ENCODE results near the gene FGFR2. TPM values are rescaled to one million over a fixed set of nuclear protein-coding genes. Genes with fewer than 3 reads are reported as not detected.

Gene FGFR2
- total RNA-seq, 6 donors from 2014 or later: 36.7 to 83.7 (median 64.1) TPM

GRCh38 chr10:121531076-121531829 is 67.0 kb downstream of the FGFR2 start:
- peaks cover 0 to 3% (median 0%) of the 10 kb centered on the region in 4 donors for H3K4me1 ChIP-seq
- no peaks in the 10 kb centered on the region for H3K36me3 ChIP-seq
- 53 to 61% methylated on average over 9 to 13 of the region's 13 CpGs for WGBS, 2 donors
- no peaks in the 10 kb centered on the region for H3K9me3 ChIP-seq
- H3K4me3 ChIP-seq: no peak overlapping the region
- no peaks in the 10 kb centered on the region for H3K27me3 ChIP-seq
- DNase-seq (no peak), ATAC-seq (ENCODE audit: low FRiP score in 2 of 2) (no peak)
- no peak overlapping the region for H3K27ac ChIP-seq
- TF ChIP-seq CTCF (IDR thresholded peaks at IDR 0.05) (no peak), POLR2A (IDR thresholded peaks at IDR 0.05) (no peak), POLR2AphosphoS5 (IDR thresholded peaks at IDR 0.05) (no peak), EP300 (IDR thresholded peaks at IDR 0.05) (no peak)

GRCh38 chr10:121530481-121531075 is 67.7 kb downstream of the FGFR2 start:
- TF ChIP-seq POLR2AphosphoS5 (IDR thresholded peaks at IDR 0.05) (no peak), EP300 (IDR thresholded peaks at IDR 0.05) (no peak), POLR2A (IDR thresholded peaks at IDR 0.05) (no peak), CTCF (IDR thresholded peaks at IDR 0.05) (no peak)
- 82 to 91% methylated on average over 7 of the region's 7 CpGs for WGBS, 2 donors
- Histone ChIP-seq H3K27ac (no peak overlapping the region), H3K4me3 (no peak overlapping the region), H3K9me3 (no peaks in the 10 kb centered on the region), H3K36me3 (no peaks in the 10 kb centered on the region), H3K27me3 (no peaks in the 10 kb centered on the region), H3K4me1 (peaks cover 0 to 5% (median 3%) of the 10 kb centered on the region in 4 donors)
- no peak for ATAC-seq (ENCODE audit: low FRiP score in 2 of 2)
- no peak for DNase-seq

- no peak for TF ChIP-seq EP300 (IDR thresholded peaks at IDR 0.05)
- TF ChIP-seq CTCF (IDR thresholded peaks at IDR 0.05): no peak
- TF ChIP-seq POLR2A (IDR thresholded peaks at IDR 0.05): no peak
- no peak for TF ChIP-seq POLR2AphosphoS5 (IDR thresholded peaks at IDR 0.05)
- no peak overlapping the region for H3K4me3 ChIP-seq
- H3K9me3 ChIP-seq: no peaks in the 10 kb centered on the region
- ATAC-seq (ENCODE audit: low FRiP score in 2 of 2) (peak; percentile 45 to 78), DNase-seq (peak in 1 of 2 donors; percentile 46)
- H3K27ac ChIP-seq: no peak overlapping the region
- peaks cover 0 to 16% (median 5%) of the 10 kb centered on the region in 4 donors for H3K4me1 ChIP-seq
- H3K36me3 ChIP-seq: no peaks in the 10 kb centered on the region
- H3K27me3 ChIP-seq: no peaks in the 10 kb centered on the region
- WGBS, 2 donors: 48 to 71% methylated on average over 6 of the region's 6 CpGs
These were observed 70.6 kb downstream of the FGFR2 start for GRCh38 chr10:121527690-121528089.

GRCh38 chr10:121526801-121527221 is 71.4 kb downstream of the FGFR2 start:
- no peaks in the 10 kb centered on the region for H3K9me3 ChIP-seq
- H3K36me3 ChIP-seq: no peaks in the 10 kb centered on the region
- no peak overlapping the region for H3K4me3 ChIP-seq
- WGBS, 2 donors: 37 to 66% methylated on average over 8 of the region's 8 CpGs
- peaks cover 0 to 16% (median 5%) of the 10 kb centered on the region in 4 donors for H3K4me1 ChIP-seq
- TF ChIP-seq POLR2AphosphoS5 (IDR thresholded peaks at IDR 0.05): no peak
- TF ChIP-seq EP300 (IDR thresholded peaks at IDR 0.05): no peak
- no peak for TF ChIP-seq POLR2A (IDR thresholded peaks at IDR 0.05)
- no peak for TF ChIP-seq CTCF (IDR thresholded peaks at IDR 0.05)
- H3K27ac ChIP-seq: peak overlapping the region in 1 of 4 donors; percentile 4
- ATAC-seq (ENCODE audit: low FRiP score in 2 of 2): no peak
- DNase-seq: no peak
- no peaks in the 10 kb centered on the region for H3K27me3 ChIP-seq
